Measurements from ENCODE around the gene ART4.
A peak's percentile ranks its signal among the peaks of the same experiment; 100 is the strongest.

The ART4 gene, protein sequence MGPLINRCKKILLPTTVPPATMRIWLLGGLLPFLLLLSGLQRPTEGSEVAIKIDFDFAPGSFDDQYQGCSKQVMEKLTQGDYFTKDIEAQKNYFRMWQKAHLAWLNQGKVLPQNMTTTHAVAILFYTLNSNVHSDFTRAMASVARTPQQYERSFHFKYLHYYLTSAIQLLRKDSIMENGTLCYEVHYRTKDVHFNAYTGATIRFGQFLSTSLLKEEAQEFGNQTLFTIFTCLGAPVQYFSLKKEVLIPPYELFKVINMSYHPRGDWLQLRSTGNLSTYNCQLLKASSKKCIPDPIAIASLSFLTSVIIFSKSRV

DNA sequence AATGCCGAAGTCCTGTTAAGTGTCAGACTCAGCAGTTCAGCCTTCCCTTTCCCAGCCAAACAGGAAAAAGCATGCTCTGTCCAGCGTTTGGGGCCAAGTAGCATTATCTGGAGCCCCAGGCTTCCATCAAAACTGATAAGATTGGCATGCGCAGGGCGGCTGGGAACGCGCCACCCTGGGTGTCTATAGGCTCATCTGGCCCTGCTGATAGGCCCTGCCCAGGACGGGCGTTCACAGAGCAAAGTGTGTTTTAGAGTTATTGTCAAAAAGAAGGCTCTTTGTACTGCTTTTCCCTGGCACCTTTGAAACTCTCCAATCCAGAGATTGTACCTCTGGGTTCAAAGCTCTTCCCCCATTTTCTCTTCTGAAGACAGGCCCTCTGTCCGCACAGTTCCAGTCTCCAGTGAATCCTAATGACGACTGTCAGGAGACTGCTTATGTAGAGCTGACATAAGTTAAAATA is at the start of gene ART4:
Gene ART4, minus strand, starts transcription at position 102 of the 463 bp plus-strand sequence. CDS start 413 bp downstream, outside the sequence.
- no peak for DNase-seq

DNA sequence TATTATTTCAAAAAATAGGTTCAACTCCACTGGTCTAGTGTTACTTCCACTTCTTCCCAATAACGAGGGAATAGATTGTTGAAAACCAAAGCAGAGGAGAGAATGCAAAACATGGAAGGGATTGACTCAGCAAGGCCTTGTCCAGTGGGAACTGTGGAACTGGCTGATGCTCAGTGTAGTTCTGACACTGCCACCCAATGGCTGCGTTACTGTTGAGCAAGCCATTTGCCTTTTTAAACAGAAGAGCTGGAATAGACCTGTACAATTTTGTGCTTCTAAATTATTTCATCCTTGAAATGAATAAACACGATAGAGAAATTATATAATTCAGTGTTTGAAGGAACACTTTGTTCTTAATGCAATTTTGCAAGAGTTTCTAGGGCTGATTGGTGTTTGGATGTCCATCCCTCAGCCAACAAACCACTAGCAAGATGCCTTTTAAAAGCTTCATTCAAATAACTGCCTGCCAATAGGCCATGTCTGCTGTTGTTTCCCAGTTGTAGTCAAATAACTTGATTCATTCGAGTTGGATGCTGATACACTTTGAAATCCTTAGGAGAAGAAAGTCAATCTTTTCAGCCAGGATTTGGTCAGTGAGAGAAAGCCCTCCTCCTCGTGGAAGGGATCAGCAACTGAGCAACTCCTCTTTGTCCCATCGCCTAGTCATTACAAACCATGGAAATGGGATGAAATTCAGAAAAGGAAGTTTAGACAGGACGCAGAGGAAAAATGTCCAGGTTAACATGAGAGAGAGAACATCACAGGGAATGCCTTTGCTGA is 49.6 kb upstream of the ART4 start:
- DNase-seq, result no peak

DNA sequence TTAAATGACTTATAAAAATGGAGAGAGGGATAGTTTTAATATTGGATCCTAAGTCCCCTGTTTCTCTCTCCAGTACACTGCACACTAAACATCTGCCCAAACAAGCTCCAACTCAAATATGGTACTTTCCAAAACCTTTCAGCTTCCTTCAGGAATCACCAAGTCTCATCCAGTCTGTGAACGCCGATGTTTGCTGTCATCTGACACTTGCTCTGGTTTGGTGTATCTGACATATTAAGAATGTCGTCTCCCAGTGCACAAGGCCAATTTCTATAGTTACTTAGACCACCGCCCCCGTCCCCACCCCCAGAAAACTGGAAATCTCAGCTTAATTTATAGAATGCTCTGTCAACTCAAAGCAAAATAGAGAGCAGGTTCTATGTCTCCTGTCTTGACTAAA is 47.4 kb upstream of the ART4 start:
- no peak for DNase-seq

DNA sequence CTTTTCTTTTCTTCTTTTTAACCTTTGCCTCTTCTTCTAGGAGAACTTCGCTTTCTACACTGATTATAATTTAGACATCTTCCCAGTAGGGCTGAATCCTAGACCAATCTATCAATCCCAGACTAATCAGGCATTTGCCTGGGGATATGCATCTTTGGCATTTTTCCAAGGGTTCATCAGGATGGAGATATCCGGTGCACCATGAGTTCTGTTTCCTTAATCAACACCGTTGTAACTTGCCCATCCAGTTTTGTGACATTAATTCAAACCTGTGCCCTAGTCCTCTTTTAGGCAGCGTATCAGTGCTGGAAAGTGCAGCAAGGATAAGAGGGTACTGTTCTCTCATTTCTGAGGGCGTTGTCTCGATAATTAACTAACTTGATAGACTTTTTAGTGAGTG is 42.9 kb upstream of the ART4 start:
- DNase-seq, result peak; percentile 77

DNA sequence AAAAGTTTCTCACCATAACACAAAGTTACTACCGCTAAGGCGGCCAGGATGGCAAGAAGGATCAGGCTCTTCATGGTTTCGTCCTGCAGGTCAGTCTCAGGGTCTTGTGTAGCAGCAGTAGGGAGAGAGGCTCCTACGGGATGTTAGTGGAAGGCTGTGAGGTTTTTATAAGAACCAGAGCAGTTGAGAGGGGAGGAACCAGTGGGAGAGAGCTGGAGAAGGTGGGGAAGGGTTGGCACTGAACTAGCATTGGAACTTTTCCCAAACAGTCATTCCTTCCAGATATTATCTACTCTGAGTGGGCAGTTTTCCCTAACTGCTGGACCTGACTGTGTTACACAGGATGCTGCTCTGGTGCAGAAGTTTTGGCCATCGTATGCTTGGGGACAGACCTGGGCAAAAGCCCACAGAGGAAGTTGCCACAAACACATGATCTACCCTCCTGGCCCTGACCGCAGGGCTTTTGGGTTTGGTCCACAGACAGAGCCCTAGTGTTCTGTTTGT is 42.4 kb upstream of the ART4 start, which contains the start of gene MGP:
Gene MGP, minus strand, starts transcription at position 137 of the 504 bp plus-strand sequence. Its CDS starts 63 bp downstream, at position 74.
- peak; percentile 10 for DNase-seq

DNA sequence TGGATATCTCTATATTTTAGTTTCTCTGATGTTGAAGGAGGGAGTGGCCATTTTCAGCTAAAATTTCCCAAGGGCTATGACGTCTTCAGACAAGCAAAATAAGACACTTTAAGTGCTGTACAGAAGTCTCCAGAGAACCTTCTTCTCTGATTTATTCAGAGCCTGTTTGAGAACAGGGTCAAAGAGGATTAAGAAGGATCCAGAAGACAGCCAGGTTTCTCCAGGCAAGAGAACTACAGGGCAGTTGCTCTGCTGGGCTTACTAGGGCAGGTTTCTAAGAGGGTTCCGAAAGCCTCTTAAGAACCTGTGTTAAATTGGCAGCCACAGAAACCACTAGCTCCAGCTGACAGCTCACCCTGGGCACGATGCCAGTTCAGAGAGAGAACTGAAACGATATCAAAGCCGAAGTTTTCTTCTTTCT is 41.1 kb upstream of the ART4 start:
- peak; percentile 91 for DNase-seq

DNA sequence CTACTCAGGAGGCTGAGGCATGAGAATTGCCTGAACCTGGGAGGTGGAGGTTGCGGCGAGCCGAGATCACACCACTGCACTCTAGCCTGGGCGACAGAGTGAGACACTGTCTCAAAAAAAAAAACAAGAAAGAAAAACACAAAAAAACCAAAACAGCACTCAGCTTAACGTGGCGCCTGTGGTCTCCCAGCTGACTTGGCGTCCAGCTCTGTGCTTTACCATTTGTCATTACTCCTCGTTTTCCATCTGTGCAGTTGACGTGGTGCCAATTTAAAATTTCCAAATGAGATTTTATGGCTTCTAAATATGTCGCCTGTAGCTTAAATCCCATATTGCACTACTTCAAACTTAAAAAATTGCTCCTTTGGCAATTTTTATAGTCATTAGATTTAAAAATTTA is 40.4 kb upstream of the ART4 start:
- DNase-seq, result peak; percentile 38

DNA sequence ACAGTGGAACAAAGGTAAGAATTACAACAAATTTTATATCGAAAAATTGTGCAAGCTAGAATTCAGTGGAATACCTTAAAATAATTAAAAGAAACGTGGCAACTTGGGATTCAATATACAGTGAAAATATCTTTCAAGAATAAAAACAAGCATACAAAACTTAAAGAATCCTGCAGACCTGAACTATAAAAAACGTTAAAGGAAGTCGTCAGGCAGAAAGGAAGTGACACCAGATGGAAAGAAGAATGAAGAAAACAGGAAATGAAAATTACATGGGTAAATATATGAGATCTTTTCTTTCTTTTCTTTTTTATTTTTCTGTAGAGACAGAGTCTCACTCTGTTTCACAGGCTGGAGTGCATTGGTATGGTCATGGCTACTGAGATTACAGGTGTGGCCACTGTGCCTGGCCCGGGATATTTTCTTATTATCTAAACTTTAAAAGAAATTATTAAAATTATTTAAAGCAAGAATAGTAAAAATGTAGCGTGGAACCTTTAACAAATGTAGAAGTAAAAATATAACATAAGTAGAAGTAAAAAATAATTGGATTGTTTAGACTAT is 37.6 kb upstream of the ART4 start:
- DNase-seq, result no peak

DNA sequence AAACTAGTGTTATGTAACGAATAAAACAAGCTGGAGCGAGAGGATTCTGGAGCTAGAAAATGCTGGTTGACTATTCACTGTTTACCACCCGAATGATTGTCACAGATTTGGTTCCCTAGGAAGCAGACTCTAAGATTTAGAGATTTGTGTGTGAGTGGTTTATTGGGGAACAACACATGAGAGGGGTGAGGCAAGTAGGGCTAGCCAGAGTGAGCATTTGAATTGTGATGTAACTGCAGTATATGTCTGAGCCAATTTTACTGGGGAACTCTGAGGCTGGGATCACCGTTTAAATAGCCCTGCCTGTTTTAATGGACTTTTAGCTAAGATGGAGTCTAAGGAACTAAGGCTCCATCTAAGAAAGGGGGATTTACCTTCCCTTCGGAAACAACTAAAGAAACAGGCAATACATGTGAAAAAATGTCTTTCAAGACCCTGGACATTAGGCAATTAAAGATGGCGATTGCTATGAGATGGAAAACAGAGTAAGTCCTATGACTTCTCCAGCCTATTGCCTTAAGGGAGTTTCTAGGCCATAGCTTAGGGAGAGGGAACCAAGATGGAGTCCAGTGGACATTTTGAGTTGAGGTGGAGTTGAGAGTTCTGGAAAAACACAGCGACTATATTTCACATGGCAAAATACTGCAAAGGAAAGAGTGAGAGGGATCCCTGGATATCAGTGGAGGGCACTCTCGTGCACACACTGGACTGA is 36.1 kb upstream of the ART4 start:
- DNase-seq, result no peak

DNA sequence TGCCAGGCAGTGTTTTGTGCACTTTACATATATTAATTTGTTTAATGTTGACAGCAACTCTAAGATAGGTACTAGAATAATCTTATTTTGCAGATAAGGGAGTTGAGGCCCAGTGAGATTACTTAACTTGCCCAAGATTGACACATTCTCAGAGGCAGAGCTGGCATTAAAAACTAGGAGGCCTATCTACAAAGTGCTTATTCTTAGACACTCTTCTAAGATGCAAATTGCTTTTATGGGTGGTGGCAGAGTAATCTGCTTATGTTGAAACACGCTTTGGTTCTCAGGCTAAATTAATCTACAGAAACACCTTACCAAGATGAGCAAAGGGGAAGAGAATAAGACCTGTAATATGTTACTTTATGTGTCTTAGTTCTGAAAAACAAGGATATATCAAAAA is 35.2 kb upstream of the ART4 start:
- no peak for DNase-seq

DNA sequence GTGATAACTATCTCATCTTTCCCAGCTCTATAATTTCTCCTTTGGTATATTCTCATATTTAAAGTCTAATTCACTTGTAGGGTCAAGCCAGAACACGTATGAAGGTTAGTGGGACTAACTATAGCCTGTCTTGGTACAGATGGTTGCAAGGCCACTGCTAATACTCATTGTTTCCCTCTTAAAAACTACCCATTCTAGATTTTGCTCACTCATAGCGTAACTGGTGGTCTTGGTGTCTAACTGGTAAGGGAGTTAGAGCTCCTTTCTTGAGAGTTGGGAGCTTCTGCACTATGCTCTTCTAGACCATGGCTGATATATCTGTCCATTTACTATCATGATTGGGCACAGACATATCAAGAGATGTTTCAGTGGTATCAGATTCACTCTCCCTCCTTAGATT is 33.5 kb upstream of the ART4 start:
- no peak for DNase-seq

DNA sequence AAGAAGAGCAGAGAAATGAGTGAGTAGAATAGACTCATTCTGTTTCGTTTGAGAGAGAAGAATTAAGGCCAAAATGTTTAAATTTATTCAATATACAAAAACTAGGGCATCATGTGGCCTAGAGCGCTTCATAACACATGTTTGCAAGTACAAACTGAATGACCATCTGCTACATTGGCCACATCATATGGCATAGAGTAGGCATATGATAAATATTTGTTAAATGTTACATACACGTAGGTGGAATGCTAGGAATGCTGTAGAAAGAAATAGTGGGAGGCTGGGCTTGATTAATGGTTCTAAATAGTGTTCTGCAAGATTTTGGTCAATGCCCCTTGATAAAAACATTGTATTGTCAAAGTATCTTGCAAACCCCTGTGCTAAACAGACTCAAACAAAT is 31.6 kb upstream of the ART4 start:
- no peak for DNase-seq

DNA sequence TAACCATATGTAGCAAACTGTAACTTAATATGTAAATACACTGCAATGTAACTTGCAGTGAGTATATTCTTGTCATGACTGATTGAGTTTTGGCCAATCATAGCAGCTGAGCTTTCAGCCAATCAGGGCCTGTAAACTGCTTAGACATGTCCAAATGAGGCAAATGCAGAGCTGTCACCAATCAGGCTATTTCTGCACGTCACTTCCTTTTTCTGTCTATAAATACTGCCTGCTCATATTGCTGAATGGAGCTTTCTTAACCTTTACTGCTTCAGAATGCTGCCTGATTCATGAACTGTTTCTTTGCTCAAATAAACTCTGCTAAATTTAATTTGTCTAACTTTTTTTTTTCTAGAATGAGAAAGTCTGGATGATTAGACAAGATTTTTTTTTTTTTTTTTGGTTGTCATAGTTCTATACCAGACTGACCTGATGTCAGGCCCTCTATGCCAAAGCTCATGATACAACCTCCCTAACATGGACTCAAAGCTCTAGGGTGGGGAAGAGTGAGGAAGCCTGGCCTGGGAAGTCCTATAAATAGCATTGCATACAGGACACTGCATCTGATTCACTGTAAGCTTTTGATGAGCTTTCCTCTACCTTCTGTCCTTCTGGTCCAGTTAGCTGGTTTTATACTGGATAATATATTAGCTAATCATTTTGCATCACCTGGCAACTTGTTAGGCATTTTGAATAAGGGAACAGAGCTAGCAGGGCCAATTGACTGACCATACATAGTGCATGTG is 30.3 kb upstream of the ART4 start:
- no peak for DNase-seq

DNA sequence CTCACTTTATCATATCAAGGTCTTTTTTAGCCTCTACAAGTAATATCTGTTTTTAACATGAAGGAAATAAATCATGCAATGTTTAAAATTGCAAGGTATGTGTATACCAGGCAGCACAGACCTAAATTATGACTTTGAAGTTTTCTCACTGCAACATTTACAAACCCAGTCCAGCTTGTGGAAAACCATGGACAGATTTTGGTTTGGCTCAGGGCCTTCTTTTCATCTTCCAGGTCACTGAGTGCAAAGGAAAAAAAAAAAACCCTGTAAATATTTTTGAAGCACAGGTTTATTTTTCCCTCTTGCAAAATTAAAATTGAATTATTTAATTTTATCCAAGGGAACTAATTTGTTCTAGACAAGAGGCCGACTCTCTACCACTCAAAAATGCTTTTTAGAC is 28.6 kb upstream of the ART4 start:
- no peak for DNase-seq

DNA sequence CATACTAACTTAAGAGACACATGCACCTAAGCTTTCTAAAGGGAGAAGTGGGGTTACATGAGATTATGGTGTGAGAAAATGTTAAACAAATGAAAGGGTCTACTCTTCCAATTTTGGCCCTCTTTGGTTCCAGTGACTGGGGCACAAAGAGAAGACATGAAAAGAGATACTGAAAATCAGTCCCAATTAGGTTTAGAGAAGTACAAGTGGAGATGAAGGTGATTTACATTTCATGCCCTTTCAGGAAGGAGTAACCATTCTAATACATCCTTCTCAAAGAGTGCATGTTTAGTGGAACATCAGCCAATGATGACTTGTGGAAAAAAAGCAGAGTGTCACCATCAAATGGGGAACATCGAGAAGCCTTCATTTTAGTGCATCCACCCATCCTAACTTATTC is 27.9 kb upstream of the ART4 start:
- no peak for DNase-seq

DNA sequence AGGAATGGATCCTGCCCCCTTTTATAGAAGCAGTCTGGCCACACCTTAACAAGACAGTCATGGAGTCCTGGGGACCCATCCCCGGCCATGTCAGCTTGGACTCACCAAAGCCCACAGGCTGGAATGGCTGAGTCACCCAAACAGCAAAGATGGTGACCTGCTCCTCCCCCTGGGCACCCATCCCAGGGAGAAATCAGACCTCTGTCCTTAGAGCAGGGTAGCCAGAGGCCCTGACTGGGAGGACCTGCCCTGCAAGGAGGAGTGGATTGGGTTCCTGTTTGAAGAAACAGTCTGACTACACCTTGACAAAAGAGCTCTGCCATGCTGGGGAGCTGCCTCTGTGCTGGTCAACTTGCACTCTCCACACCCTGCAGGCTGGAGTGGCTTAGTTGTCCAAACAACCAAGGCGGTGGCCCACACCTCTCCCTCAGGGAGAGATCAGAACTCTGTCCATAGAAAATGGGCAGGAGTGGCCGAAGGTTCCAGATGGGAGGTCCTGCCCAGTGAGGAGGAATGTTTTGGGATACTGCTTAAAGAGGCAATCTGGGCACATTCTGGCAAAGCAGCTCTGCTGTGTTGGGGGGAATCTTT is 25.7 kb upstream of the ART4 start:
- DNase-seq, result no peak

DNA sequence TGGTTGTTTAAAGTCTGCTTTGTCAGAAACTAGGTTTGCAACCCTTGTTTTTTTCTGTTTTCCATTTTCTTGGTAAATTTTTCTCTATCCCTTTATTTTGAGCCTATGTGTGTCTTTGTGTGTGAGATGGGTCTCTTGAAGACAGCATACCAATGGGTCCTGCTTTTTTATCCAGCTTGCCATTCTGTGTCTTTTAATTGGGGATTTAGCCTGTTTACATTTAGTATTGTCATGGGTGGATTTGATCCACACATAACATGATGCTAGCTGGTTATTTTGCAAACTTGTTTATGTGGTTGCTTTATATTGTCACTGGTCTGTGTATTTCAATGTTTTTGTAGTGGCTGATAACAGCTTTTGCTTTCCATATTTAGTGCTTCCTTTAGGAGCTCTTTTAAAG is 17.2 kb upstream of the ART4 start:
- no peak for DNase-seq

DNA sequence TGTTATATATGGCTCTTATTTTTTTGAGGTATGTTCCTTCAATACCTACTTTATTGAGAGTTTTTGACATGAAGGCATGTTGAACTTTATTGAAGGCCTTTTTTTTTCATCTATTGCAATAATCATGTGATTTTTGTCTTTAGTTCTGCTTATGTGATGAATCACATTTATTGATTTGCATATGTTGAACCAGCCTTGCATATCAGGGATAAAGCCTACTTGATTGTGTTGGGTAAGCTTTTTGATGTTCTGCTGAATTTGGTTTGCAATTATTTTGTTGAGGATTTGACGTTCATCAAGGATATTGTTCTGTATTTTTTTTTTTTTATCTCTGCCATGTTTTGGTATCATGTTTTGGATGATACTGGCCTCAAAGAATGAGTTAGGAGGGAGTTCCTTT is 15.2 kb upstream of the ART4 start:
- no peak for DNase-seq

DNA sequence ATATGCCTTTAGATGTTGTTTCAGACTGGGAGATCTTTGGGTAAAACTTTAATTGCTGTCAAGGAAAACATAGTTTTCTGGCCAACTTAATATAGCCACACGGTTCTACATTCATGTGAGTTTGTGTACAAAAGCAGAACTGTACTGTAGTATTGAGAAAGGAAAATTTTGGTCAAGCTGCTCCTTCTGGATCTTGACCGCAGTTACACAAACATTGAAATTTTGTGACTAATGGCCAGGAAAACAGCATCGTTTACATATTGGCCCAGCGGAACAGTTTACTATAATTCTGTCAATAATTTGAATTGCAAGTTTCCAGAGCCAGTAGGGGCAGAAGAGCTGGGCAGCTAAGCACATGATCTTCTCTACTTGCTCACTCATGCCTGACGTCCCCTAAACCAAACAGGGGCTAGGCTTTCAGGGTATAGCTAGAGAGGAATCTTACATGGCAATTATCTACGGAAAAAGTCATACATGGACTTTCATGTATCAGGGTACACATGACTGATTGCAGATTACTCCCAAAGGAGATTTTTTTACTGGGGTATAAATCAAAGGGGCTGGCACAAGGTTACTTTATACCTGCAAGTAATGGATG is 11.4 kb upstream of the ART4 start:
- no peak for DNase-seq

DNA sequence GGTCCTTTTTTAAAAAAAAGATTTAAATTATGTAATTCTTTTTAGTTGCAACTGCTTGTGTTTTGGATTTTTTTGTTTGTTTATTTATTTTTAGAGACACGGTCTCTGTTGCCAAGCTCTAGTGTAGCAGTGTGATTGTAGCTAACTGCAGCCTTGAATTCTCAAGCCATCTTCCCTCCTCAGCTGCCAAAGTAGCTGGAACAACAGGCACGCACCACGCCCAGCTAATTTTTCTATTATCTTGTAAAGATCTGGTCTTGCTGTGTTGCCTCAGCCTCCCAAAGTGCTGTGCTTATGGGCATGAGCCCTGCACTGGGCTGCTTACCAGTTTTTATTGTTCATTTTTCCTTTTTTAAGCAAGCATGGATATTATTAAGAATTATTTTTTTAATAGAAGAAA is 10.6 kb upstream of the ART4 start:
- no peak for DNase-seq

DNA sequence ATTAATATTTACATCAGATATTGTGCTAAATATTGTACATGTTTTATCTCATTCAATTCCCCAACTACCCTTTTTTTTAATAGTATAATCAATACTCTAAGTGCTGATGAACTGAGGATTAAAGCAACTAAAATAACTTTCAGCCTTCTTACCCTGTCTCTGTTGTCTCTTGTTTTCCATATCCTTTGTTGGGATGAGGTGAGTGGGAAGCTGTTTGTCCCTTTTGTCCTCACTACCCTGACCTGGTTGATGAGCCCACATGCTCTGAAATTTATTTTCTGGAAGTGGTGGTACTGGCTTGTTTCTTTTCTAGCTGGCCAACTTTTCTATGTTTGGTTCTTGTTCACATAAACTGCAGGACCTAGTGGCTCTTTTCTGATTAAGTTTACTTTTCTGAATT is 9.6 kb upstream of the ART4 start:
- no peak for DNase-seq

All from NCI-H1105 (cell line).